ENCODE data around the gene ADCY2.

ADCY2 gene

DNA sequence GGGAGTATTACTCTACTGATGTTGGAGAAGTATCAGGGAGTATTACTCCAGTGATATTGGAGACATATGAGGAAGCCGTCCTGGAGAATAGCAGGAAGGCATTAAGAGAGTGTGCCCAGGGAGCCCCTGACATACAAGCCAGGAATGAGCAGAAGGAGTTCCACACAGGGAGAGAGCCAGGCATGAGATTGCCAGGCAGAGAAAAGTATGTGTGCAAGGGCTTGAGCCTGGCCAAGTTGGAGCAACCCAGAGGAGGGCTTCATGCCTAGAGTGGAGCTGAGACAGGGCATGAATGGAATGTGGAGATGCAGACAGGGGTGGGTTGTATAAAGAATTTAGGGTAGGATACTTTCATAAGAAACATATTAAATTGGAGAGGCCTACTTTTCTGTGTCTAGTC is 213.8 kb downstream of the ADCY2 start:
- DNase-seq = no peak

DNA sequence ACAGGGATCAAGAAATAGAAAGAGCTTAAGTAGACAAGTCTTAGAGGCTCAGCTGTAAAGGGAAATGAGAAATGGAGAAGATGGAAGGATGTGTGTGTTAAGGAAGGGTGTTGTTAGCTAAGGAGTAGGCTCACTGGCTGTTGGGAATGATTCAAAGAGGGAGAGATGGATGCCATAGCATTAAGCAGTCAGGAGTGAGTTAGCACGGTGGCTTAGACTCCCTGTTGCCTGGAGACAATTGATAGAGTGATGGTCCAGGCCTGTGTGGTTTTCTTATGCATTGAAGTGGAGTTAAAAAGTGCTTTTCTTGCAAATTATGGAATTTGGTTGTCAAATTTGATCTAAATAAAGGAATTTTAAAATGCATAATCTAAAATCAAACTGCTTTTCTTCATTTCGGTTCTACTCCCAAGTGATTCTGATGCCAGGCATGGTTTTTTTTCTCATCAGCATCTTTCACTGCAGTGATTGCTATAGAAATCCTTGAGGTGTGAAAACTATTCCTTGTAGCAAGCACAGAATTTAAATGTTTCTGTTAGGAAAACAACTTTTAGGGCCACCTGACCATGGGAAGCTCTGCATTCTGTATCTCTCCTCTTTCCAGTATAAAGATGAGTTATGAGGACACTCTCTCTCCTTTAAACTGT is 214.7 kb downstream of the ADCY2 start:
- DNase-seq = no peak

DNA sequence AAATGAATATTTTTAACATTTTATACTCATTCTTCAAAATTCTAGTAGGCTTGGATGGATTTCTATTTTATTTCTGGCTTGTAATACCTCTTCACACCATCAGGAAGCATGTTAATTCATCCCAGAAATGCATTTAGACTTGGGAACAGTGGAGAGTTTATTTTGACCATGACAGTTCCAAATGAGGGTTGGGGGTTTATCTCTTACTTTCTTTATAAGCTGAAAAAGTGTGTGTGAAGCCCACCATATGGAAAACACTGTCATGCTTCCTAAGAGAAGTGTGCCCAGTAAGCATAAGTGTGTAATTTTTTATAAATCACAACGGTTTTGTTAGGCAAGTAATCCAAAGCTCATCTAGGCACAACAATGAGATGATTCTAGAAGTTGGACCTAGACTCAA is 215.6 kb downstream of the ADCY2 start:
- DNase-seq = no peak

DNA sequence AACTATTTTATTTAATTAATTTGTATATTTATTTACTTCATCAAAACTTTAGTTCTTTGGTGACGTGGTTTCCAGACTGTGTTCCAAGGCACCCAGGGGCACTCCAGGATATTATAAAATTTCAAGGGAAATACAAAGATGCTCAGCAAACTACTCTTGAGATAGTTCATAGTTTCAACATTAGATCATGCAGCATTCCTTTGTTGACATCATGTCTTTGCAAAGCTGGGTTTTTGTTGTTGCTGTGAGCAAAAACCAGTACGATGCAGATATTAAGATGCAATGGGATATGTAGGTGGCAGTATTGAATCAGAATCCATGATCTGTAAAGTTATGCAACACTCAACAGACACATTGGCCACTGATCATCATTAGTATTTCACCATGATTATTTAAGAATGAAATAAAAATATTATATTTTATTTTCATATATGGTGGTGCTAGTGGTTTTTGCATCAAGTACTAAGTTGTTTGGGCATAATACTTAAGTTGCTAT is 219.7 kb downstream of the ADCY2 start:
- no peak for DNase-seq

GRCh38 chr5:7616897-7617296 is 221.0 kb downstream of the ADCY2 start:
- DNase-seq = no peak

GRCh38 chr5:7622498-7622897 is 226.6 kb downstream of the ADCY2 start:
- DNase-seq = no peak

- DNase-seq = no peak
These were observed 229.8 kb downstream of the ADCY2 start for GRCh38 chr5:7625740-7626139.

DNA sequence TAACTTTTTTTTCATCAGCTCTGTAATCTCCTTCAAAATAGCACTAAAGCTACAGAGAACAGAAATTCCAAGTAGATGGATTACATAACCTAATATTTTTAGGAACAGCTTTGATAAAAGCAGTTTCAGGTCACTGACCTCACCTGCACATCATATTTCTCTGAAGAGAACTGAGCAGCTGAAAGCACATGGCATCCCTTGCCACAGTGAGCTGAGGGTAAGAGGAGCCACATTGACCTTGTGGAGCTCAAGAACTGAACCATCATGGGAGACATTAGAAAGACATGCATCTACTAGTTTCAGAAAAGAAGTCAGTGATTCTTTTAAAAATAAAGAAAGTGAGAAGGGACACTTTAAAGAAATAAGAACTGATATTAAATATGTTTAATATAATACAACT is 232.3 kb downstream of the ADCY2 start:
- DNase-seq = no peak

GRCh38 chr5:7628820-7629219 is 232.9 kb downstream of the ADCY2 start:
- DNase-seq = no peak

DNA sequence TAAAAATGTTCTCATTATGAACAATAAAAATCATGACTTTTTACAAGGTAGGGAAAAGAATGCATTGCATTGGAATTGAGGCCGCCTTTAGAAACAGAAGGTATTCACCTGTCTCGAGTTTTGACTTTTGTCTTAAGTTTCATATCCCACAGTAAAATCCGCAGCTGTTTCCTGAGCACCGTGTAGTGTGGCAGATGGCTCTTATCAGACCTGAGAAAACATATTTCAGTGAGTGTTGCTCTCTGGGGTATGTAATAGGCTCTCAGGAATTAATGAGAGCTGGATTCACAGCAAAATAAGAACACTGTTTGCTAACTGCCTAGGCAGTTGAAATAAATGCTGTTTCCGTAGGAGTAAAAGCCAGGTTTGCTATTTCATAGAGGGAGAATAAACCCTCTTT is 233.6 kb downstream of the ADCY2 start:
- DNase-seq = no peak

DNA sequence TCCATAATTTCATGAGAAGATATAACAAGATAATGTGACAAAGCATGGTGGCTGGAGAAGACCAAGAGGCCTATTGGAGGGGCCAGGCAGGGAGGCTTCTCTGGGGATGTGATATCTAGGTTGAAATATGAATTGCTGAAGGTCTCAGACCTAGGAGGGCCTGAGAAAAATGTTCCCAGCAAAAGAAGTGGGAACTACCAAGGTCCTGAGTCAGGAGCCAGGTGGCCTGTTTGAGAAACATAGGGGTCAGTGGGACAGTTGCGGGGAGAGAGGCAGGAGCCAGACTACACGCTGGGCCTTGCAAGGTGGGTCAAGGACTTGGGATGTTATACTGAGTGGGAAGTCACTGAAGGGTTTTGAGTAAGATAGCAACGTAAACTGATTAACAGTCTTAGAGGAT is 238.9 kb downstream of the ADCY2 start:
- no peak for DNase-seq

- no peak for DNase-seq
These were observed 242.5 kb downstream of the ADCY2 start for GRCh38 chr5:7638456-7638855.

DNA sequence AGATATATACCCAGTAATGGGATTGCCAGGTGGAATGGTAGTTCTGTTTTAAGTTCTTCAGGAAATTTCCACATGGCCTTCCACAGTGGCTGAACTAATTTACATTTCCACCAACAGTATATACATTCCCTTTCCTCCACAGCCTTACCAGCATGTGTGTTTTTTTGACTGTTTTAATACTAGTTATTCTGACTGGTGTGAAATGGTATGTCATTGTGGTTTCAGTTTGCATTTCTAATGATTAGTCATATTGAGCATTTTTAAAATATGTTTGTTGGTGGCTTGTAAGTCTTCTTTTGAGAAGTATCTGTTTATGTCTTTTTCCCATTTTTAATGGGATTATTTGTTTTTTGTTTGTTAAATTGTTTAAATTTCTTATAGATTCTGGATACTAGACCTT is 246.1 kb downstream of the ADCY2 start:
- DNase-seq = no peak

- DNase-seq = no peak
These were observed 248.8 kb downstream of the ADCY2 start for GRCh38 chr5:7644723-7645122.

- no peak for DNase-seq
These were observed 254.8 kb downstream of the ADCY2 start for GRCh38 chr5:7650755-7651154.

DNA sequence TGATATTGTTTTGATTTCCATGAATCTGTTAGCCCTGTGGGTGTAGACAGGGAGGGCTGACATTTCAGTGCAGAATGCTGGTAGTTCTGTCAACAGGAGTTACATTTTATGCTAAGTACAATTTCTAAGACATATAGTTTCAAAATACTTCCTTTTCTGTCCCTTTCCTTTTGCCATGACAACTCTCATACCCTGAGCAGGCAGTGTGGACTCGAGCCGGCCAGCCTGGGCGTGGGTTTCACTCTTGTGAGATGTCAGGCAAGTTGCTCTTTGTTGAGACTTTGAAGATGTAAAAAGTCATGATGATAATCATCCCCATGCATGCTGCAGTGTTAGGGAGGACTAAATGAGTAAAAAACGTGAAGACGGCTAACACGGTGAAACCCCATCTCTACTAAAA is 257.1 kb downstream of the ADCY2 start:
- DNase-seq = no peak

DNA sequence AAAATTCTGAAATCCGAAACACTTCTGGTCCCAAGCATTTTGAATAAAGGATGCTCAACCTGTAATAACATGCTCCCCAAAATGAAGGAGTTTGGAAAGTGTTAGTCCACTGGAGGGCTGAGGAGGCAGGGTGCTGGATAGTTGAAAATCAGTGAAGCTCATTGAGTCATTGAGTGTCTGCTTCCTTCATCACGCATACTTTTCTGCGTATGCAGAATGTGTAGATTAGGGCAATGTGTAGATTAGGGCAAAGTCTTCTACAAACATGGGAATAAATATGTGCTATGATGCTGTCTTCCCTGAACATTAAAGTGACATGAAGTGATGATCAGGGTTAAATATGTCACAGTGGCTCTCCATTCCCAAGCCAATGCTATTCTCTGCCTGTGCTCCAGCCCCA is 261.2 kb downstream of the ADCY2 start:
- no peak for DNase-seq

DNA sequence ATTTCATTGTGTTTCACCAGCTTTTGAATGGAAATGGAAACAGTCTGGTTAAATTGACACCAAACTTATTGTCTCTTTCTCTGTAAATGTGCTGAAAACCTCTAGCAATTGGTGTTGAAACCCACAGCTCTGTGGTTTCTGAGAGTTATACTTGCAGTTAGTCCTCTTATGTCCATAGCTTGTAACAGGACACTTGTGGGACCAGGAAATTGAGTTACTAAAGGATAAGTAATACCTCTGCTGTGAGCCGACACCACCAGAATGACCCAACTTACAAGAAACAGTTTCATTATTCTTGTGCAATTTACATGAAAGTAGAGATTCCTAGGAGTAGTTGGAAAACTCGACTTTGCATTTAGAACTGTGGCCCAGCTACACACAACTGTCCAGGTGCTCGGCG is 263.5 kb downstream of the ADCY2 start:
- DNase-seq = no peak

DNA sequence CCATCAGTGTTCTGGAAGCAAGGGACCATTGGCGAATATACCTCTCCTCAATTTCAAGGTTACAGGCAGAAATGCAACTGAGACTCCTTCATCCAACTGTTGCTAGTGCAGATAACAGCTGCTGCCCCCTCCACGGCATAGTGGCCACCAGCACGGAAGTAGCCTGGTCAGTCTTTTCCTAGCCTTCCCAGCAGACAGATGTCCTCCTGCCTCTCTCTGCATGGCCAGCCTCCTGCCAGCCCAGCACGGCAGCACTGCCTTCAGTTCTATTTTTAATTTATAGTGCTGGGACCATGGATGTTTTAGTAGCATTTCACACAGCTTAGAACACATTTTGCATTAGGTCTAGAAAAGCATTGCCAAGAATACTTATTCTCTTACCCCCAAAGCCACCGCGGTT is 266.4 kb downstream of the ADCY2 start:
- DNase-seq = no peak

- no peak for DNase-seq
These were observed 267.9 kb downstream of the ADCY2 start for GRCh38 chr5:7663808-7664207.

DNA sequence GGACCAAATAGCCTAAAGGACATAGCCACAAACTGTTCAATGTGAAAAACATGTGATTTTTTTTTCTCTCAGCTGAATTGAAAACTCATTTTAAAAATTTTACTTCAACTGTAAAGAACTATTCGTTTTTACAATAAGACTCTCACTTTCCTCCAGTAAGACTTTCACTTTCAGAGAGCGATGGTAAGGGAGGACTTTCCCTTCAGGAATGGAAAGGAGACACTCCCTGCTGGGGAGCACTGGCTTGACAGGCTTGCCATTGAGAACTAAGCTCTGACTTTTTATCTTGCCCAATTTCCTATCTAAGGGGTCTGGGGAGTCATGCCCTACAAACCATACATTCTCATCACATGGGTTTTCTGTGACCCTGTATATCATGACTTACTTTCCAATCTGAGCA is 268.3 kb downstream of the ADCY2 start:
- DNase-seq = no peak

GRCh38 chr5:7667216-7667767 is 271.4 kb downstream of the ADCY2 start:
- no peak for DNase-seq

DNA sequence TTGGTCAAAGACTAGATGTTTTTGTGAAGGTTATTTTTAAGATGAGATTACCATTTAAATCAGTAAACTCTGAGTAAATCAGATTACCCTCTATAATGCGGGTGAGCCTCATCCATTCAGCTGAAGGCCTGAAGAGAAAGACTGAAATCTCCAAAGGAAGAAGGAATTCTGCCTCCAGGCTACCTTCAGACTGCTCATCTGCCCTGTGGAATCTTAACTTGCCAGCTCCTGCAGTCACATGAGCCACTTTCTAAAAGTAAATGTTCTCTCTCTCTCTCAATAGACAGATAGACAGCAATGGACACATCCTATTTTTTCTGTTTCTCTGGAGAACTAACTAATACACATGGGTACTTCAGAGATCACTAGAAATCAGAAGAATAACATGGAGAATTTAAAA is 272.2 kb downstream of the ADCY2 start:
- DNase-seq = no peak

DNA sequence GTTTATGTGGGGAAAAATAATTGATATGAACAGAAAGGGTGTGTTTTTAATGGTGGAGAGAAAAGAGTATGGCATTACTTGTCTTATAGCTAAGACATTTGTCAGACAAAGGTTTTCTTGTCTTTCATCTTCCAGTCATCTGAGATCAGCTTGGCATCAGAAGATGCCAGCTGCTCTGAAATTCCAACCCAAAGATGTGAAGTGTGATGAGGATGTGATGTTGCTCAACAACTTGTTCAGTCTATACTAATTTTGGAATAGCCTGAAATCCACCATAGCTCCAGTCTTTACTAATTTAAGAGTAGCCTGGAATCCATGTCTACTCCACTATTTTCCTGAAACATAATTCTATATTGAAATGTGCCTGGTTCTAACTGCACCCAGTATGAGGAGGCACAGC is 272.7 kb downstream of the ADCY2 start:
- no peak for DNase-seq

GRCh38 chr5:7671381-7671993 is 275.5 kb downstream of the ADCY2 start:
- no peak for DNase-seq

Data from CD4-positive, alpha-beta T cell treated with Interleukin-17A for 1 hour (primary cell).